ENCODE data around the gene SDHAF1.
A peak's percentile ranks its signal among the peaks of the same experiment; 100 is the strongest.
"Not testable (repeated sequence)": the region's sequence is repeated elsewhere in the genome, so short reads cannot be mapped to it uniquely, and the experiment has no call there.

Gene SDHAF1, protein sequence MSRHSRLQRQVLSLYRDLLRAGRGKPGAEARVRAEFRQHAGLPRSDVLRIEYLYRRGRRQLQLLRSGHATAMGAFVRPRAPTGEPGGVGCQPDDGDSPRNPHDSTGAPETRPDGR

GRCh38 chr19:35995048-35995993 lies at the start of gene SDHAF1:
Gene SDHAF1 (plus strand): TSS chr19:35995188. CDS start chr19:35995275, 87 bp downstream.
- DNase-seq (ENCODE audit: low read depth in 2 of 2): peak; percentile 63 to 71

DNA sequence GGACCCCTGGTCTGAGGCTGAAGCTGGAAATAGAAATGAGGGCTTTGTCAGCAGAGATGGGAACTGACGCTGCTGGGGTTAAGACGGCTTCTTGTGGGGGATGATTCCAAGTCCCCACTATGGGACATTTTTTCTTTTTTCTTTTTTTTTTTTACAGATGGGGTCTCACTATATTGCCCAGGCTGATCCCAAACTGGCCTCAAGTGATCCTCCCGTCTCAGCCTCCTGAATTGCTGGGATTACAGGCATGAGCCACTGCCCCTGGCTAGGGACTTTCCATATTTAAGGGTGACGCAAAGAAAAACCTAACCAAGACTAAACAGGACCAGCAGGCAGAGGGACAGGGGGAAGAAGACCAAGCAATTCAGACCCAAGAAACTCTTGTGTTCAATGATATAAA lies 48.8 kb upstream of the SDHAF1 start:
- DNase-seq (ENCODE audit: low read depth in 2 of 2): no peak

GRCh38 chr19:35949131-35949530 lies 45.9 kb upstream of the SDHAF1 start:
- no peak for DNase-seq (ENCODE audit: low read depth in 2 of 2)

- DNase-seq (ENCODE audit: low read depth in 2 of 2): no peak
Observed at GRCh38 chr19:35955881-35956634, 38.9 kb upstream of the SDHAF1 start.

GRCh38 chr19:35957411-35957810 lies 37.6 kb upstream of the SDHAF1 start:
- DNase-seq (ENCODE audit: low read depth in 2 of 2): not testable (repeated sequence)

DNA sequence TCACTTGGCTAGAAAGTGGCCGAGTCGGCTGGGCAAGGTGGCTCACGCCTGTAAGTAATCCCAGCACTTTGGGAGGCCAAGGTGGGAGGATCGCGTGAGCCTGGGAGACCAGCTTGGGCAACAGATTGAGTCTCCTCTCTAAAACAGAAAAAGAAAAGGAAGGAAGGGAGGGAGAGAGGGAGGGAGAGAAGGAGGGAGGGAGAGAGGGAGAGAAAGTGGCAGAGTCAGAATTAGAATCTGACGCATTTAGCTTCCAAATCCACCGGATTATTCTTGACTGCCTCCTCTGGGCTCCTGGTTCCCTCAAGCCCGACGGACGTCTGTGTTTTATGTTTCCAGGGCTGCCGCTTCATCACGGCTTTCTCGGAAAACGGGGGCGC lies 36.3 kb upstream of the SDHAF1 start:
- DNase-seq (ENCODE audit: low read depth in 2 of 2): no peak

DNA sequence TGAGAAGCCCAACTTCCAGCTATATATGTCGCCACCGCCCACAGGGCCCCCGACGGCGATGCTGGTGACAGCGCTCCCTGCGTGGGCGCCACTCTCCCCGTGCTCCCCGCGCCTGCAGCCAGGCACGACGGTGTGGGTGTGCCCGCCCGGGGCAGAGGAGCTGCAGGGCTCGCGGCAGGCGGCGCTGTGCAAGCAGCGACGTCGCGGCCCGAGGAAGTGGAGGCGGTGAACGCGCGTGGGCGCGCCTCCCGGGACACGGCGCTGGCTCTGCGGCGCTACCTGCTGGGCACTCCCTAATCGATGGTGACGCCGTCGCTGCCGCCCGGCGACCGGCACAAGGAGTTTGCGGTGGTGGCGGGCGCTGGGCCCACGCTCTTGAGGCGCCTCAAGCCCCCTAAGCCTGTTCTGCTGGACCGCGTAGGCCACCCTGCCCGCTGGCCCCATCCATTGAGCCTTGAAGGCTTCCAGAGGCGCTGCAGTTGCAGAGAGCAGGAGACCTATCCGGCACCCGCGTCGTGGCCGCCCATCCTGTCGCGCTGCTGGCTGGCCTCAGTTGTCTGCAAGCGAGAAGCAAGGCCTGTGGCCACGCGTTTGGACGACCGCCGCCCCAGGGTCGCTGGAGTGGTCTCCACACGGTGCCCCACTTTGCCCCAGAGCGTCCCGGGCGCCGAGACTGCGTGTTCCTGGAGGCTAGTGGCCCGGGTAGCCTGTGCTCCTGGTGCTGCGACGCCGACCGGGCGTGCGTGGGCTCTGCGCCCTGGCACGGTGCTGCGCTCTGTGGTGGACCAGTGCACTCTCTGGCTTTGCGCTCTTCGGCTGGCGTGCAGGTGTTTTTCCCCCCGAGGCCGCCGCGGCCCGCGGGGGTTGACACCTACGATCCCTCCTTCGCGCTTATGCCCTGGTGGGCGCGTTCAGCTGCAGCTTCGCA lies 35.7 kb upstream of the SDHAF1 start:
- no peak for DNase-seq (ENCODE audit: low read depth in 2 of 2)

- no peak for DNase-seq (ENCODE audit: low read depth in 2 of 2)
Observed at GRCh38 chr19:35959968-35960320, 35.0 kb upstream of the SDHAF1 start.

- no peak for DNase-seq (ENCODE audit: low read depth in 2 of 2)
Observed at GRCh38 chr19:35960432-35960972, 34.5 kb upstream of the SDHAF1 start.

- peak; percentile 32 for DNase-seq (ENCODE audit: low read depth in 2 of 2)
Observed at GRCh38 chr19:35963514-35963913, 31.5 kb upstream of the SDHAF1 start.

GRCh38 chr19:35966771-35967170 lies 28.2 kb upstream of the SDHAF1 start:
- no peak for DNase-seq (ENCODE audit: low read depth in 2 of 2)

- no peak for DNase-seq (ENCODE audit: low read depth in 2 of 2)
Observed at GRCh38 chr19:35973487-35973886, 21.5 kb upstream of the SDHAF1 start.

- no peak for DNase-seq (ENCODE audit: low read depth in 2 of 2)
Observed at GRCh38 chr19:35975608-35976214, 19.3 kb upstream of the SDHAF1 start.

- no peak for DNase-seq (ENCODE audit: low read depth in 2 of 2)
Observed at GRCh38 chr19:35977446-35978222, 17.4 kb upstream of the SDHAF1 start.

GRCh38 chr19:35978271-35978670 lies 16.7 kb upstream of the SDHAF1 start:
- DNase-seq (ENCODE audit: low read depth in 2 of 2): no peak

GRCh38 chr19:35978832-35979365 lies 16.1 kb upstream of the SDHAF1 start:
- DNase-seq (ENCODE audit: low read depth in 2 of 2): no peak

DNA sequence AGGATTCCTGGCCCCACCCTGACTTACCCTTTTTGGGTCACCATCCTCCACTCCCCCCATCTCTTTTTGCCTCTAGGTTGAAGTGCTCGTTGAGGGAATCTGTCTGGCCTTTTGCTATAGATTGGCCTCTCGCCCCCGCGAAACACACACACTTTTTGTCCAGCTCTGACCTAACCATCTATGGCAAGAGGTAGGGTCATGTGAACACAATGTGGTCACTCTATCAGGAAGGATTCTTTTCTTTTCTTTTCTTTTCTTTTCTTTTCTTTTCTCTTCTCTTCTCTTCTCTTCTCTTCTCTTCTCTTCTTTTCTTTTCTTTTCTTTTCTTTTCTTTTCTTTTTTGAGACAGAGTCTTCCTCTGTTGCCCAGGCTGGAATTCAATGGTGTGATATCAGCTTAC lies 14.0 kb upstream of the SDHAF1 start:
- DNase-seq (ENCODE audit: low read depth in 2 of 2): not testable (repeated sequence)

DNA sequence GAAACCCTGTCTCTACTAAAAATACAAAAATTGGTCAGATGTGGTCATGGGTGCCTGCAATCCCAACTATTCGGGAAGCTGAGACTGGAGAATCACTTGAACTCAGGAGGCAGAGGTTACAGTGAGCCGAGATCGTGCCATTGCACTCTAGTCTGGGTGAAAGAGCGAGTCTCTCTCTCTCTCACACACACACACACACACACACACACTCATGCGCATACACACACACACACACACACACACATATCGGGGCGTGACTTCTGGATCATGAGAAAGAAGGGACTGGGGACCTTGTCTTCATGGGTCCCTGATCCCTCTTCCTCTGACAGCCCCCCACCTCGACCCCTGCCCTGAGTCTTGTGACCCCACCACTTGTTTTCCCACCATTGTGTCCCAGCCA lies 11.8 kb upstream of the SDHAF1 start:
- DNase-seq (ENCODE audit: low read depth in 2 of 2): no peak

- no peak for DNase-seq (ENCODE audit: low read depth in 2 of 2)
Observed at GRCh38 chr19:35986111-35986510, 8.9 kb upstream of the SDHAF1 start.

Measured in fibroblast of skin of left quadriceps (primary cell).